CD4-positive, alpha-beta T cell (primary cell): Measurements from ENCODE around the gene ELL2. TPM values are rescaled to one million over a fixed set of nuclear protein-coding genes. Genes with fewer than 3 reads are reported as not detected.

Source experiments
- ATAC-seq: fragments of 200-7000 bp; cut with Tn5 transposase; one replicate; pipeline ENCODE4 v1.10.0; 2022; ENCODE audit warnings: mild to moderate bottlenecking; ENCODE audit not compliant: poor library complexity
- CTCF ChIA-PET: fragments of 350-600 bp; sonication (Branson Sonifier 250); formaldehyde crosslinking; loops from one replicate; lab custom pipeline; 2021; ENCODE audit warnings: antibody characterized with exemption, inconsistent platforms; lab: Charles Lee
- POLR2A ChIA-PET: fragments of 350-600 bp; sonication (Branson Sonifier 250); formaldehyde crosslinking; loops from one replicate; lab custom pipeline; 2021; ENCODE audit warnings: antibody characterized with exemption, inconsistent platforms; lab: Charles Lee
- DNase-seq, 14 experiments: peaks; one replicate each; pipeline ENCODE4 v3.0.0-alpha.2; 2013 to 2020; ENCODE audit warnings: mixed read lengths in 2 of 14
- H3K27ac ChIP-seq, 2 donors: one replicate each; pipeline versions ENCODE4 v1.5.1 to v1.7.0; 2013; ENCODE audit warnings: low read length in 2 of 2, low read depth in 1 of 2, mild to moderate bottlenecking in 1 of 2
- H3K27me3 ChIP-seq, 2 experiments: 1 replicate in 1 of 2; 2 replicates in 1 of 2; pipeline versions ENCODE4 v1.6.1 to v1.7.0; 2013; ENCODE audit warnings: low read length in 2 of 2, control low read depth in 1 of 2, mild to moderate bottlenecking in 1 of 2, moderate library complexity in 1 of 2; ENCODE audit not compliant: insufficient read depth in 2 of 2, control insufficient read depth in 1 of 2
- H3K36me3 ChIP-seq: one replicate; pipeline ENCODE4 v1.6.1; 2013; ENCODE audit warnings: low read length, control low read depth; ENCODE audit not compliant: insufficient read depth
- H3K4me1 ChIP-seq: one replicate; pipeline ENCODE4 v1.6.1; 2013; ENCODE audit warnings: low read length, control low read depth; ENCODE audit not compliant: insufficient read depth
- H3K4me3 ChIP-seq: one replicate; pipeline ENCODE4 v1.5.1; 2013; ENCODE audit warnings: mild to moderate bottlenecking, low read length, moderate library complexity
- H3K9me3 ChIP-seq, 2 experiments: 1 replicate in 1 of 2; 2 replicates in 1 of 2; pipeline versions ENCODE4 v1.6.1 to v1.7.0; 2013; ENCODE audit warnings: low read length in 2 of 2, mild to moderate bottlenecking in 2 of 2, control low read depth in 1 of 2, moderate library complexity in 1 of 2; ENCODE audit not compliant: control insufficient read depth in 1 of 2, insufficient read depth in 1 of 2
- H3K27ac Mint-ChIP-seq: one replicate; pipeline ENCODE4 v1.8.0; 2020; ENCODE audit warnings: mixed read lengths
- H3K27me3 Mint-ChIP-seq: one replicate; pipeline ENCODE4 v1.8.0; 2021; ENCODE audit warnings: mixed read lengths
- H3K36me3 Mint-ChIP-seq: one replicate; pipeline ENCODE4 v1.8.0; 2021; ENCODE audit warnings: low read depth, mixed read lengths
- H3K4me1 Mint-ChIP-seq: one replicate; pipeline ENCODE4 v1.8.0; 2021; ENCODE audit warnings: low read depth, mixed read lengths
- H3K4me3 Mint-ChIP-seq: one replicate; pipeline ENCODE4 v1.8.0; 2020; ENCODE audit warnings: mild to moderate bottlenecking, mixed read lengths
- H3K9me3 Mint-ChIP-seq: one replicate; pipeline ENCODE4 v1.8.0; 2020; ENCODE audit warnings: mixed read lengths
- intact Hi-C, 2 experiments: fragments of 100-400 bp; cut with DNase I in 1 of 2; cut with micrococcal nuclease in 1 of 2; formaldehyde crosslinking; loops; one replicate each; pipeline versions ENCODE4 v1.15.1 to v1.9.0; 2023 to 2025; cut with DNase I, micrococcal nuclease
- total RNA-seq, 174 experiments: library from RNA in 2 of 174; stranded (reverse) in 2 of 174; gene quantifications; one replicate each; pipeline ENCODE4 v1.2.3 and lab custom pipeline; 2021 to 2026
- TF ChIP-seq, protein P1 (sequence below): fragments of 200-600 bp; IDR thresholded peaks from one replicate; pipeline ENCODE4 v1.8.0; 2022; ENCODE audit warnings: antibody characterized with exemption, mild to moderate bottlenecking

Gene ELL2
- total RNA-seq, 2 experiments from 2014 or later = 93.5 to 98.1 TPM

DNA sequence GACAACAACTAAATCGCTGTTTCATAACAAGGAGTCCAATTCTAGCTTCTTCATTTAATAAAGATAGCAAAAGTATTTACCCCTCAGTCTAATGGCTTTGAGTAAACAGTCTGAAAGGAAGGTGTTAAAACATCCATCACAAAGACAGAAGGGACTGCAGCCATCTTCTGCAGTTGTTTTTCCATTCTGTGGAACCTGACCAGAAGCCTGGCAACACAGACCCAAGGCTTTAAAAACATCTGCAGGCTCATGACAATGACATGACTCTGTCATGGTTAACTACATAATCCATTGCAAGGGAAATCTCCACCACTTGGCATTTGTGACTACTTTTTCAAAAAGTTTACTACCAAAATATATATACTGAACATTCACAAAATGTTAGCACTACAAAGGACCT lies 51.9 kb downstream of the ELL2 start:
- intact Hi-C loops = no loop called here
- H3K4me1 ChIP-seq = no peaks in the 10 kb centered on the region

DNA sequence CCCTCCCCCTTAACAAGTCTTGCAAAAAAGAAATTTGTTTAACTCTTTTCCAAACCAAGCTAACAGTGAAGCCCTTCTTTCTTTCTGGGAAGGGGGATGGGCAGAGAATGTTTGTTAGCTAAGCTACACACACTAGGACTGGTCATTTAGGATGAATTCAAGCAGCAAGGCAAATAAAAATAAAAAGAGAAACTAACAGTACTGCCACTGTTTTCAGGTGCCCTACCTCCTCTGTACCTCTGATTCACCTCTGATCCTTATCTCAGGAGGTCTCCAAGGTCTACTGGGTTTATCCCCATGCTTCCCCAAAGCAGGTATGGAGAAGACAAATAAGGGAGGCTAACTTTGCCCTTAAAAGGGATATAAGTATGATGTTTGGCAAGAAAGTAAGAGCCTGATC lies 52.9 kb downstream of the ELL2 start:
- H3K9me3 ChIP-seq = no peaks in the 10 kb centered on the region
- Mint-ChIP-seq H3K27ac (no peak overlapping the region), H3K36me3 (peaks cover 31% of the 10 kb centered on the region), H3K4me1 (no peaks in the 10 kb centered on the region), H3K27me3 (no peaks in the 10 kb centered on the region), H3K9me3 (no peaks in the 10 kb centered on the region), H3K4me3 (no peak overlapping the region)
- ATAC-seq (no peak), DNase-seq (no peak)
- intact Hi-C loops = no loop called here
- TF ChIP-seq, protein P1, sequence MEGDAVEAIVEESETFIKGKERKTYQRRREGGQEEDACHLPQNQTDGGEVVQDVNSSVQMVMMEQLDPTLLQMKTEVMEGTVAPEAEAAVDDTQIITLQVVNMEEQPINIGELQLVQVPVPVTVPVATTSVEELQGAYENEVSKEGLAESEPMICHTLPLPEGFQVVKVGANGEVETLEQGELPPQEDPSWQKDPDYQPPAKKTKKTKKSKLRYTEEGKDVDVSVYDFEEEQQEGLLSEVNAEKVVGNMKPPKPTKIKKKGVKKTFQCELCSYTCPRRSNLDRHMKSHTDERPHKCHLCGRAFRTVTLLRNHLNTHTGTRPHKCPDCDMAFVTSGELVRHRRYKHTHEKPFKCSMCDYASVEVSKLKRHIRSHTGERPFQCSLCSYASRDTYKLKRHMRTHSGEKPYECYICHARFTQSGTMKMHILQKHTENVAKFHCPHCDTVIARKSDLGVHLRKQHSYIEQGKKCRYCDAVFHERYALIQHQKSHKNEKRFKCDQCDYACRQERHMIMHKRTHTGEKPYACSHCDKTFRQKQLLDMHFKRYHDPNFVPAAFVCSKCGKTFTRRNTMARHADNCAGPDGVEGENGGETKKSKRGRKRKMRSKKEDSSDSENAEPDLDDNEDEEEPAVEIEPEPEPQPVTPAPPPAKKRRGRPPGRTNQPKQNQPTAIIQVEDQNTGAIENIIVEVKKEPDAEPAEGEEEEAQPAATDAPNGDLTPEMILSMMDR = no peak
- H3K27ac ChIP-seq = no peak overlapping the region
- H3K36me3 ChIP-seq = peaks cover 6% of the 10 kb centered on the region
- no peak overlapping the region for H3K4me3 ChIP-seq
- no peaks in the 10 kb centered on the region for H3K4me1 ChIP-seq
- ChIA-PET POLR2A (no interaction called here), CTCF (no interaction called here)
- no peaks in the 10 kb centered on the region for H3K27me3 ChIP-seq

More for the DNA sequence above, 51.9 kb downstream of the ELL2 start:
- H3K36me3 ChIP-seq = peaks cover 6% of the 10 kb centered on the region
- no peaks in the 10 kb centered on the region for H3K9me3 ChIP-seq
- H3K27ac ChIP-seq = no peak overlapping the region
- no peak overlapping the region for H3K4me3 ChIP-seq
- TF ChIP-seq, protein P1 = no peak
- ChIA-PET POLR2A (no interaction called here), CTCF (no interaction called here)
- no peak overlapping the region for H3K4me3 Mint-ChIP-seq
- ATAC-seq = no peak
- peaks cover 28% of the 10 kb centered on the region for H3K36me3 Mint-ChIP-seq
- H3K27ac Mint-ChIP-seq = no peak overlapping the region
- H3K4me1 Mint-ChIP-seq = no peaks in the 10 kb centered on the region
- no peaks in the 10 kb centered on the region for H3K27me3 ChIP-seq
- no peaks in the 10 kb centered on the region for H3K9me3 Mint-ChIP-seq
- no peak for DNase-seq
- H3K27me3 Mint-ChIP-seq = no peaks in the 10 kb centered on the region

DNA sequence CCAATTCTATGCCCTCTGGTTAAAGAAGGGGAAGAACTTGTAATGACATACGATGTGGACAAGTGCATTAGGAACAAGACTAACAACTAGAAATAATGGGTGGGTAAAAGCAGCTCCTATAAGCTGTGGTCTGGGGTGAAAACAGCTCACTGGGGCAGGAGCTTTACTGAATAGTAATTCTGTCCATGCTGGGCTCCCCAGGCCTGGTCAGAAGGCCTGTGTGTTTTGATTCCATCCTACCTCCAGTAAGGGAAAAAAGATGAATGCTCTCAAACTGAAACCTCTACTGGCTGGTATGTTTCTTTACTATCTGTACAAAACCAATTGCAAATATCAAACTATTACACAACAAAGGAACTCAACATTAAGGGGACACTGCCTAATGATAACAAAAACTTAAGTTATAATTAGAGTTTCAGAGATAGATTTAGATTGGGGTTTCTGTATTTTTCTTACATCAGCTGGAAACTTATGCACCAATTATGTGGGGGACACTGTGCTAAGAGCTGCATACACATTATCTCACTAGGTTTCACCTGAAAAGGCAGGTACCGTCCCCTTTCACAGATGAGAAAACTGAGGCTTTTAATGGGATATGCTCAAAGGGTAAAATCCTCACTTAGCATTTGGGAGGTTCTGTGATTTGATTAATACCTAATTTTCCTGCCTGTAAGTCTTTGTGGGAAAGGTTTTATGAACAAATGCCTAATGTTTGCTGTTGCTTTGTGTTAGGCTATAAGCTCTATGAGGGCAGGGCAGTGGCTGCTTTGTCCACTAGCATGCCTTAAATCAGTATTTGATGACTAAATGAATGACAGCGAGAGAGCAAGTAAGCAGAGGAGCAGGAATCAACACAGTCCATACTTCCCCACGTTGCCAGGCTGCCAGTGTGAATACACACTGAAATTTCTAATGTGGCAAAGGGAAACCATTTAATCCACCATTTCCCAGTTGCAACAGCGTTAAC lies 53.6 kb downstream of the ELL2 start:
- Histone ChIP-seq H3K4me1 (no peaks in the 10 kb centered on the region), H3K27me3 (no peaks in the 10 kb centered on the region), H3K27ac (no peak overlapping the region), H3K36me3 (peaks cover 6% of the 10 kb centered on the region), H3K9me3 (no peaks in the 10 kb centered on the region), H3K4me3 (no peak overlapping the region)
- H3K27me3 Mint-ChIP-seq = no peaks in the 10 kb centered on the region
- TF ChIP-seq, protein P1 = no peak
- no peak overlapping the region for H3K27ac Mint-ChIP-seq
- H3K4me3 Mint-ChIP-seq = no peak overlapping the region
- POLR2A ChIA-PET = no interaction called here
- CTCF ChIA-PET = no interaction called here
- intact Hi-C loops = no loop called here
- no peaks in the 10 kb centered on the region for H3K4me1 Mint-ChIP-seq
- ATAC-seq = no peak
- H3K36me3 Mint-ChIP-seq = peaks cover 29% of the 10 kb centered on the region
- H3K9me3 Mint-ChIP-seq = no peaks in the 10 kb centered on the region
- DNase-seq = no peak
